ENCODE results near the gene CARS1. TPM values are rescaled to one million over a fixed set of nuclear protein-coding genes. Genes with fewer than 3 reads are reported as not detected.

Gene CARS1
- polyA plus RNA-seq, 3 donors: 30.9 to 46.8 (median 35.7) TPM

GRCh38 chr11:3077189-3077836, 20.1 kb upstream of the CARS1 start:
- Mint-ChIP-seq H3K27ac (no peak overlapping the region), H3K9me3 (peaks cover 0 to 1% (median 0%) of the 10 kb centered on the region in 7 donors), H3K36me3 (no peaks in the 10 kb centered on the region), H3K4me1 (no peaks in the 10 kb centered on the region), H3K4me3 (no peak overlapping the region), H3K27me3 (ENCODE audit: low read depth in 3 of 3) (peaks cover 6 to 24% (median 10%) of the 10 kb centered on the region in 3 donors)
- intact Hi-C loops (cut with micrococcal nuclease): loop anchor here in 1 of 2 donors (5.0 kb wide), 1 partner anchor 405 kb away; no protein-coding TSS in a partner anchor
- Histone ChIP-seq H3K27ac (ENCODE audit: low read depth in 1 of 2, low read length in 2 of 2) (no peak overlapping the region), H2AFZ (ENCODE audit: insufficient read depth, low read depth, low read length, poor library complexity, severe bottlenecking) (no peak overlapping the region), H3K9me3 (replicated peaks in 1 of 2; ENCODE audit: control insufficient read depth in 1 of 2, insufficient read depth in 1 of 2, low read length in 2 of 2) (no peaks in the 10 kb centered on the region), H3K9ac (ENCODE audit: insufficient read depth, low read length, poor library complexity, severe bottlenecking) (no peak overlapping the region), H4K20me1 (ENCODE audit: insufficient read depth, low read length) (no peaks in the 10 kb centered on the region), H3K79me2 (ENCODE audit: insufficient read depth, low read length) (no peaks in the 10 kb centered on the region), H3K27me3 (ENCODE audit: control insufficient read depth in 2 of 2, insufficient read depth in 2 of 2, low read length in 2 of 2) (no peaks in the 10 kb centered on the region), H3K4me2 (replicated peaks; ENCODE audit: extremely low read depth, low read length, poor library complexity, severe bottlenecking) (no peak overlapping the region), H3K36me3 (replicated peaks in 1 of 2; ENCODE audit: control insufficient read depth in 1 of 2, insufficient read depth in 2 of 2, low read length in 2 of 2) (no peaks in the 10 kb centered on the region), H3K4me3 (replicated peaks in 1 of 3; ENCODE audit: low read depth in 2 of 3, low read length in 3 of 3) (no peak overlapping the region), H3K4me1 (ENCODE audit: control insufficient read depth in 1 of 2, insufficient read depth in 2 of 2, low read length in 2 of 2) (no peaks in the 10 kb centered on the region)
- no peak for DNase-seq
- no peak for TF ChIP-seq CTCF (IDR thresholded peaks at IDR 0.05)
- 92% methylated on average over 6 of the region's 11 CpGs for WGBS (ENCODE audit: insufficient coverage)

GRCh38 chr11:3074912-3075589, 17.8 kb upstream of the CARS1 start:
- H4K20me1 ChIP-seq (ENCODE audit: insufficient read depth, low read length): no peaks in the 10 kb centered on the region

More at GRCh38 chr11:3074912-3075589, 17.8 kb upstream of the CARS1 start:
- H3K36me3 Mint-ChIP-seq: no peaks in the 10 kb centered on the region
- H3K4me3 Mint-ChIP-seq: no peak overlapping the region
- no peaks in the 10 kb centered on the region for H3K27me3 ChIP-seq (ENCODE audit: control insufficient read depth in 2 of 2, insufficient read depth in 2 of 2, low read length in 2 of 2)
- H3K9me3 Mint-ChIP-seq: peaks cover 0 to 1% (median 0%) of the 10 kb centered on the region in 7 donors
- no peak overlapping the region for H3K27ac Mint-ChIP-seq
- no peaks in the 10 kb centered on the region for H3K4me1 Mint-ChIP-seq
- TF ChIP-seq CTCF (IDR thresholded peaks at IDR 0.05): no peak
- DNase-seq: no peak
- H3K36me3 ChIP-seq (replicated peaks in 1 of 2; ENCODE audit: control insufficient read depth in 1 of 2, insufficient read depth in 2 of 2, low read length in 2 of 2): no peaks in the 10 kb centered on the region
- no peak overlapping the region for H3K4me3 ChIP-seq (replicated peaks in 1 of 3; ENCODE audit: low read depth in 2 of 3, low read length in 3 of 3)
- intact Hi-C loops (cut with micrococcal nuclease): loop anchor here in 1 of 2 donors (5.0 kb wide), 1 partner anchor 403 kb away; no protein-coding TSS in a partner anchor
- H3K9me3 ChIP-seq (replicated peaks in 1 of 2; ENCODE audit: control insufficient read depth in 1 of 2, insufficient read depth in 1 of 2, low read length in 2 of 2): no peaks in the 10 kb centered on the region
- H3K4me2 ChIP-seq (replicated peaks; ENCODE audit: extremely low read depth, low read length, poor library complexity, severe bottlenecking): no peak overlapping the region
- H3K9ac ChIP-seq (ENCODE audit: insufficient read depth, low read length, poor library complexity, severe bottlenecking): no peak overlapping the region
- 76% methylated on average over 4 of the region's 8 CpGs for WGBS (ENCODE audit: insufficient coverage)
- H3K27ac ChIP-seq (ENCODE audit: low read depth in 1 of 2, low read length in 2 of 2): no peak overlapping the region
- no peaks in the 10 kb centered on the region for H3K4me1 ChIP-seq (ENCODE audit: control insufficient read depth in 1 of 2, insufficient read depth in 2 of 2, low read length in 2 of 2)
- H3K79me2 ChIP-seq (ENCODE audit: insufficient read depth, low read length): no peaks in the 10 kb centered on the region
- H2AFZ ChIP-seq (ENCODE audit: insufficient read depth, low read depth, low read length, poor library complexity, severe bottlenecking): no peak overlapping the region
- H3K27me3 Mint-ChIP-seq (ENCODE audit: low read depth in 3 of 3): peaks cover 6 to 23% (median 7%) of the 10 kb centered on the region in 3 donors

Measured in CD14-positive monocyte (primary cell).